ENCODE measurements around the gene ARMH1.

DNA sequence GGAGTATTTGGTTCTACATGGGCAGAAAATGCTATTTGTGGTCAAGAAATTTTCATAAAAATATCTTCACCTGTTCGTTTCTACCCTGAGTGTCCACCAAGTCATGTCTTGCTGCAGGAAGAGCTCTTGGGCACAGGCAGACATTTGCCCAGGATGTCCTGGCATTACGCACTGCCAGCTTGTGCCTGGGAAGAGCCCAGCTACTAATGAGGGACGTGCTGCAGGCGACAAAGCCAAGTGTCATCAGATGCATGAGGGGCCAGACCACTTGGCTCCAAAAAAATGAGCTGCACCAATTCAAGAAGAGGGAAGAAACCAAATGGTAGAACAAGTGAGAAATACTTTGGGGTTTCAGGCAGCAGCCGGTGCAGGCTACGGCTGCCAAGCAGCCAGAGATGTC lies 43.6 kb downstream of the ARMH1 start:
- TF ChIP-seq, protein P1, sequence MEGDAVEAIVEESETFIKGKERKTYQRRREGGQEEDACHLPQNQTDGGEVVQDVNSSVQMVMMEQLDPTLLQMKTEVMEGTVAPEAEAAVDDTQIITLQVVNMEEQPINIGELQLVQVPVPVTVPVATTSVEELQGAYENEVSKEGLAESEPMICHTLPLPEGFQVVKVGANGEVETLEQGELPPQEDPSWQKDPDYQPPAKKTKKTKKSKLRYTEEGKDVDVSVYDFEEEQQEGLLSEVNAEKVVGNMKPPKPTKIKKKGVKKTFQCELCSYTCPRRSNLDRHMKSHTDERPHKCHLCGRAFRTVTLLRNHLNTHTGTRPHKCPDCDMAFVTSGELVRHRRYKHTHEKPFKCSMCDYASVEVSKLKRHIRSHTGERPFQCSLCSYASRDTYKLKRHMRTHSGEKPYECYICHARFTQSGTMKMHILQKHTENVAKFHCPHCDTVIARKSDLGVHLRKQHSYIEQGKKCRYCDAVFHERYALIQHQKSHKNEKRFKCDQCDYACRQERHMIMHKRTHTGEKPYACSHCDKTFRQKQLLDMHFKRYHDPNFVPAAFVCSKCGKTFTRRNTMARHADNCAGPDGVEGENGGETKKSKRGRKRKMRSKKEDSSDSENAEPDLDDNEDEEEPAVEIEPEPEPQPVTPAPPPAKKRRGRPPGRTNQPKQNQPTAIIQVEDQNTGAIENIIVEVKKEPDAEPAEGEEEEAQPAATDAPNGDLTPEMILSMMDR (IDR thresholded peaks at IDR 0.05), result no peak
- TF ChIP-seq POLR2AphosphoS5 (IDR thresholded peaks at IDR 0.05; ENCODE audit: low read depth, low read length) (no peak), TCF7L2 (IDR thresholded peaks at IDR 0.05; ENCODE audit: low read depth, low read length) (no peak)
- TF ChIP-seq, protein P2, sequence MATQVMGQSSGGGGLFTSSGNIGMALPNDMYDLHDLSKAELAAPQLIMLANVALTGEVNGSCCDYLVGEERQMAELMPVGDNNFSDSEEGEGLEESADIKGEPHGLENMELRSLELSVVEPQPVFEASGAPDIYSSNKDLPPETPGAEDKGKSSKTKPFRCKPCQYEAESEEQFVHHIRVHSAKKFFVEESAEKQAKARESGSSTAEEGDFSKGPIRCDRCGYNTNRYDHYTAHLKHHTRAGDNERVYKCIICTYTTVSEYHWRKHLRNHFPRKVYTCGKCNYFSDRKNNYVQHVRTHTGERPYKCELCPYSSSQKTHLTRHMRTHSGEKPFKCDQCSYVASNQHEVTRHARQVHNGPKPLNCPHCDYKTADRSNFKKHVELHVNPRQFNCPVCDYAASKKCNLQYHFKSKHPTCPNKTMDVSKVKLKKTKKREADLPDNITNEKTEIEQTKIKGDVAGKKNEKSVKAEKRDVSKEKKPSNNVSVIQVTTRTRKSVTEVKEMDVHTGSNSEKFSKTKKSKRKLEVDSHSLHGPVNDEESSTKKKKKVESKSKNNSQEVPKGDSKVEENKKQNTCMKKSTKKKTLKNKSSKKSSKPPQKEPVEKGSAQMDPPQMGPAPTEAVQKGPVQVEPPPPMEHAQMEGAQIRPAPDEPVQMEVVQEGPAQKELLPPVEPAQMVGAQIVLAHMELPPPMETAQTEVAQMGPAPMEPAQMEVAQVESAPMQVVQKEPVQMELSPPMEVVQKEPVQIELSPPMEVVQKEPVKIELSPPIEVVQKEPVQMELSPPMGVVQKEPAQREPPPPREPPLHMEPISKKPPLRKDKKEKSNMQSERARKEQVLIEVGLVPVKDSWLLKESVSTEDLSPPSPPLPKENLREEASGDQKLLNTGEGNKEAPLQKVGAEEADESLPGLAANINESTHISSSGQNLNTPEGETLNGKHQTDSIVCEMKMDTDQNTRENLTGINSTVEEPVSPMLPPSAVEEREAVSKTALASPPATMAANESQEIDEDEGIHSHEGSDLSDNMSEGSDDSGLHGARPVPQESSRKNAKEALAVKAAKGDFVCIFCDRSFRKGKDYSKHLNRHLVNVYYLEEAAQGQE (IDR thresholded peaks at IDR 0.05; ENCODE audit: insufficient read depth in 1 of 2, low read depth in 2 of 2, low read length in 1 of 2), result no peak
